GM12801 (cell line): ENCODE results near the gene FDXR.

Experiments
- CTCF ChIP-seq: IDR thresholded peaks from one replicate; pipeline ENCODE4 v1.5.1; 2011; ENCODE audit warnings: control low read depth; ENCODE audit not compliant: insufficient read length; ENCODE audit errors: extremely low read depth

Gene FDXR

GRCh38 chr17:74881073-74881472 lies 8.3 kb upstream of the FDXR start:
- TF ChIP-seq CTCF, result no peak

- TF ChIP-seq CTCF, result no peak
Observed at GRCh38 chr17:74879308-74879707, 6.5 kb upstream of the FDXR start.

- TF ChIP-seq CTCF, result no peak
Observed at GRCh38 chr17:74878658-74879057, 5.9 kb upstream of the FDXR start.

- no peak for TF ChIP-seq CTCF
Observed at GRCh38 chr17:74877592-74878548, 5.1 kb upstream of the FDXR start.

- no peak for TF ChIP-seq CTCF
Observed at GRCh38 chr17:74875977-74876593, 3.3 kb upstream of the FDXR start.

GRCh38 chr17:74875155-74875976 lies 2.6 kb upstream of the FDXR start:
- TF ChIP-seq CTCF, result no peak

GRCh38 chr17:74874615-74875037 lies 1.8 kb upstream of the FDXR start:
- no peak for TF ChIP-seq CTCF
